H1 (cell line): ENCODE results near the gene HIP1. TPM values are rescaled to one million over a fixed set of nuclear protein-coding genes. Genes with fewer than 3 reads are reported as not detected.

Experiments used
- CBX5 ChIP-seq: fragments of 300-800, 300-1000 bp; sonication (generic); IDR thresholded peaks from 2 replicates; pipeline ENCODE4 v1.7.1; 2016; ENCODE audit warnings: antibody characterized with exemption, low read length, low read depth
- SIN3A ChIP-seq, 2 experiments: IDR thresholded peaks in 1 of 2; conservative IDR thresholded peaks in 1 of 2; 2 replicates each; pipeline ENCODE4 v1.6.1; 2011 to 2012; ENCODE audit warnings: low read length in 2 of 2, improper control_type of control experiment in 1 of 2, low read depth in 1 of 2, mild to moderate bottlenecking in 1 of 2
- TAF7 ChIP-seq: optimal IDR thresholded peaks from 2 replicates; pipeline ENCODE3; 2011; ENCODE audit warnings: low read depth, mild to moderate bottlenecking, inconsistent platforms, low read length, moderate library complexity, borderline replicate concordance
- polyA plus RNA-seq, 7 experiments: library from polyadenylated mRNA; depleted of rRNA in 3 of 7; stranded (reverse) in 5 of 7; unstranded in 2 of 7; fragments of >200 nt in 5 of 7; fragments of 200-250 nt in 2 of 7; gene quantifications; 1 replicate in 5 of 7; 2 replicates in 1 of 7; 4 replicates in 1 of 7; pipeline versions ENCODE4 v1.2.1 to v1.2.3, GENCODE V29; 2011 to 2013; ENCODE audit warnings: missing spikeins in 2 of 7, mixed read lengths in 2 of 7
- total RNA-seq: library from RNA; stranded (reverse); fragmentation: NEBNext Ultra II Directional; extraction: Animal tissue kit (Norgen Biotek cat#: 25700); gene quantifications from 2 replicates; pipeline ENCODE4 v1.2.1, GENCODE V29; 2021

Gene HIP1
- total and polyA plus RNA-seq, 2 of the 8 experiments (the other 6 are each of a cell fraction or from before 2014, with no cell fraction given), result 51.8 to 108 TPM

DNA sequence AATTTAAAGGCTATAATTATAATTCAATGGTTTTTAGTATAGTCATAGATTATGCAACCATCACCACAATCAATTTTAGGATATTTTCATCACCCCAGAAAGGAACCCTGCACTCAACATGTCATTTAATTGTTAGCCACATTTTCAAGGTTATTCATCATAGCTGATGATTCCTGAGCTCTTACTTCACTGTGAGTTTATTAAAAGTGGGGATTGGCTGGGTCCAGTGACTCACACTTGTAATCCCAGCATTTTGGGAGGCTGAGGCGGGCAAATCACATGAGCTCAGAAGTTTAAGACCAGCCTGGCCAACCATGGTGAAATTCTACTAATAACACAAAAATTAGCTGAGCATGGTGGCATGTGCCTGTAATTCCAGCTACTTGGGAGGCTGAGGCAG lies 32.5 kb upstream of the HIP1 start (continued):
- TF ChIP-seq SIN3A (conservative IDR thresholded peaks at IDR 0.05 in 1 of 2, IDR thresholded peaks at IDR 0.05 in 1 of 2; ENCODE audit: low read depth in 1 of 2, low read length in 2 of 2), result no peak
- no peak for TF ChIP-seq TAF7
- no peak for TF ChIP-seq CBX5
